GM21786 (cell line): Measurements from ENCODE around the gene ZDHHC11.
A peak's percentile ranks its signal among the peaks of the same experiment; 100 is the strongest.

Experiments used
- ATAC-seq: cut with Tn5 transposase; IDR thresholded peaks from one replicate; pipeline ENCODE4 v1.9.1; 2021; ENCODE audit not compliant: unreplicated experiment

ZDHHC11 gene, protein sequence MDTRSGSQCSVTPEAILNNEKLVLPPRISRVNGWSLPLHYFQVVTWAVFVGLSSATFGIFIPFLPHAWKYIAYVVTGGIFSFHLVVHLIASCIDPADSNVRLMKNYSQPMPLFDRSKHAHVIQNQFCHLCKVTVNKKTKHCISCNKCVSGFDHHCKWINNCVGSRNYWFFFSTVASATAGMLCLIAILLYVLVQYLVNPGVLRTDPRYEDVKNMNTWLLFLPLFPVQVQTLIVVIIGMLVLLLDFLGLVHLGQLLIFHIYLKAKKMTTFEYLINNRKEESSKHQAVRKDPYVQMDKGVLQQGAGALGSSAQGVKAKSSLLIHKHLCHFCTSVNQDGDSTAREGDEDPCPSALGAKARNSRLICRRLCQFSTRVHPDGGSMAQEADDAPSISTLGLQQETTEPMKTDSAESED

DNA sequence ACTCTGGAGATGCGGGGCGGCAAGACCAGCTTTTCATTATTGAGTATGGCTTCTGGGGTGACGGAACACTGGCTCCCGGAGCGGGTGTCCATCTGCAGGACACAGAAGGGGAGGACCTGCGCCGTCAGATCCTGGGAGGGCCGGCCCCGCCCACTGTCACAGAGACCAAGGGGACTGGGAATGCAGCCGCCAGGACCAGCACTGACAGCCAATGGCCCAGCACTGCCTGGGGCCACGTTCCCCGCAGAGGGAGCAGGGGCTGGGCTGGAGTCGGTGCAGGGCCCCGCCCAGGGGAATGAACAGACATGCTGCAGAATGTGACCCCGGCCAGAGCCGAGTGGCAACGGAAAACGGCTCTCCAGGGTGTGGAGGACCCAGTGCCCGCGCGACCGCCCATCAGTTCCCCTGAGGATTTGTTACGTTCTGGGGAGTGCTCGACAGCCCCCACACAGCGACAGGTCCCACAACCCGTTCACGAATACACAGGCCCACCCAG is at the start of gene ZDHHC11:
TSS of gene ZDHHC11 (minus strand) at position 476 of the 496 bp plus-strand sequence. CDS start at position 92, 384 bp downstream.
- no peak for ATAC-seq

DNA sequence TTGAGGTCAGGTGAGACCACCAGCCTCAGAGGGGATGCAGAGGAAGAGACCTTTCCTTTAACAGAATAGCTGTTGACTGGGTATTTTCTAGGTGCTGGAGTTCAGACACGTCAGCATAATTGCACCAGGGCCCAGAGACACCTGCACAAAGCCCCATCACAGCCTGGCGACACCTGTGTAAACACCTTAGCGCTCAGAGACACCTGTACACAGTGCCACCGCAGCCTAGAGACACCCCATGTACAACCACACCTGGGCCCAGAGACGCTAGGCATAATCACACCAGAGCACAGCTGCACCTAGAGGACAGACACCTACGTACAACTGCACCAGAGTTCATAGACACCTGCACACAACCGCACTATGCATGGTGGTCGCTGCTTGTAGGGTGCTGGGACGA is 42.9 kb upstream of the ZDHHC11 start:
- ATAC-seq, result no peak

DNA sequence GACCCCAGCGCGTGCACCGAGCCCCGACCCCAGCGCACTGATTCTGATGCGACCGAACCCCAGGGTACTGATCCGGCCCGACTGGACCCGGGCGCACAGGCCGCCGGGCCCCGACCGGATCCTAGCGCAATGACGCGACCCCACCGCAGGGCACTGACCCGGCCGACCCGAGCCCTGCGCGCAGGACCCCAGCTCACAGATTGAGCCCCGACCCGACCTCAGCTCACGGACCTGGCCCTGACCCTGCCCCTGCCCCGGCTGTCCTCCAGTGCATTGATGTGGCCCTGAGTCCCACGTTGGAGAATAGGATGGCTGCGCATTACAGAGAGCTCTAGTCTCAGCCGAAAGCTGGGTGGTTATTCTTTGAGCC is 42.3 kb upstream of the ZDHHC11 start:
- ATAC-seq, result no peak

DNA sequence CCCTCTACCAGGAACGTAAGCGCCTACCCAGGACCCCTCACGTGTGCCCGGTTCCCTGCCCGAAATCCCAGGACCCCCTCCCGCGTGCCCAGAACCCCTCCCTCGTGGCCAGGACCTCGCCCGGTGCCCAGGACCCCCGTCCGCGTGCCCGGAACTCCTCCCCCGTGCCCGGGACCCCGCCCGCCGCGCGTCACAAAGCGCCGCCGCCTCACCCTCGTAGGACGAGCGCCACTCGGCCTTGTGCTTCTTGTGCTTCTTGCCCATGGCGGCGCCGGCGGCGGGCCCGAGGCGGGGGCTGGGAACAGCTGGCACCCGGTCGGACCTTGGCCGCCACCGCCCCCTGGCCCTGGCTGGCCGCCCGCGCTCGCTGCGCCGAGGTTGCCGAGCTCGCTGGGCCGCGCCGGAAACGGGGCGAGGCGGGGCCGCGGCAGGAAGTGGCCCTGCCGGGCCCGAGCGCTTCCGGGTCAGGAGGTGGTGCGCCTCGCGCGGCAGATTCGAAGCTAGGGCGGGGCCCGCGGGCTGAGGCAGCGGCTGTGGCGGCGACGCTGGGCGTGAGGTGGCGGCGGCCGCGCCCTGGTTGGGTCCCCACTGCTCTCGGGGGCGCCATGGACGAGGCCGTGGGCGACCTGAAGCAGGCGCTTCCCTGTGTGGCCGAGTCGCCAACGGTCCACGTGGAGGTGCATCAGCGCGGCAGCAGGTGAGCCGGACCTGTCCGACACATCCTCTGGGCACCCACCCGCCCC is 41.8 kb upstream of the ZDHHC11 start, which contains the start of the genes BRD9 and TRIP13:
TSS of gene BRD9 (minus strand) at position 408 of the 743 bp plus-strand sequence. CDS start at position 264, 144 bp downstream.
TSS of gene TRIP13 (plus strand) at position 491 of the 743 bp plus-strand sequence. CDS start at position 606, 115 bp downstream.
- ATAC-seq, result peak; percentile 97

DNA sequence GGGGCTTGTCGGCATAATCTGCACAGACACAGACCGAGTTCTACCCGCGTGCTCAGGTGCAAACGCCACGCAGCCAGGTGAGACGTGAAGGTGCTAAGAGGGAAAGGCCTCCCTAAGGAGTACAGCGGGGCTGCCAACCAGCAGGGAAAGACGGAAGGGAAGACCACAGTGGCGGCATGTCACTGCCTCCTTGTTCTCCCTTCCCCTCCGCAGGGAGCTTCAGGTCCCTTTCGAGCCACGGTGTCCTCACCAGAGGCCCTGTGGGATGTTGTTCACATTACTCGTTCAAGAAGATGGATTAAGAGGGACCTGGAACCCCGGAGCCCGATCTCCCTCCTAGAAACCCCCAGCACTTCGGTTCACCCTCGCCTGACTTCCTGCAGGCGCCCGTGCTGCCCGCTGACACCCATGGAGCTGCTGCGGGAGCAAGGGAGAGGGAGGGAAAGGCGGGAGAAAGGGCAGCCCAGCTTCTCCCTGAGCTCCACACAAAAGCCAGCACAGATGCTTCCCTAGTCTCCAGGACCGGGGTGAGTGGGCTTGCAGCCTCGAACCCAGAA is 41.1 kb upstream of the ZDHHC11 start:
- no peak for ATAC-seq

DNA sequence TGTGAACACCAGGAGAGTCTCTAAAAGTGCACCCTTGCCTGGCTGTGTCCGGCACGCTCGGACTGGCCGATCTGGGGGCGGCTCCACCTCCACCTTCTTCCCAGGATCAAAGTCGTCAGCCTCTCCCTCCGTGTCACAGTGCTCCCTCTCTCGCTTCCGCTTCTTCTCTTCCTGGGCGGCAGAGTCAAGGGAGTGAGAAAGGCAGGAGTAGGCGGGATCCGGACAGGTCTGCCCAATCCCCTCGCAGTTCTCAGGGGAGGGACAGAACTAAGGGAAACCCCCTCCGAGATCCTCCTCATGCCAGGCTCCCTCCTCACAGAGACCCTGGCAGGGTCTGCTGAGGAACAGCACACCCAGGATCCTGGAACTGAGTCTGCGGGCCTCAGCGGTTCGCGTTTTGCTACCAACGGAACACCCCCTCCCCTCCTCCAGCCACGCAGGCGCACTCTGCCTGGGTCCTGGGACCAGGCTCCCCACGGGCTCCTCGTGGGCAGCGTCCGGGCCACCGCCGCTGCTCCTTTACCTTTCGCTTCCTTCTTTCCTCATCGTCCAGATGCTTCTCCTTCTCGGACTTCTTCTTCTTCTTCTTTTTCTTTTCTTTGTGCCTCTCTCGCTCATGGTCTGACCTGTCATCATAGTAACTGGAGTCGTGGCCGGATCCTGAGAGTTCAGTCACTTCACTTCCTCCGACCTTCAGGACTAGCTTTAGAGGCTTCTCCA is 40.5 kb upstream of the ZDHHC11 start:
- ATAC-seq, result no peak

DNA sequence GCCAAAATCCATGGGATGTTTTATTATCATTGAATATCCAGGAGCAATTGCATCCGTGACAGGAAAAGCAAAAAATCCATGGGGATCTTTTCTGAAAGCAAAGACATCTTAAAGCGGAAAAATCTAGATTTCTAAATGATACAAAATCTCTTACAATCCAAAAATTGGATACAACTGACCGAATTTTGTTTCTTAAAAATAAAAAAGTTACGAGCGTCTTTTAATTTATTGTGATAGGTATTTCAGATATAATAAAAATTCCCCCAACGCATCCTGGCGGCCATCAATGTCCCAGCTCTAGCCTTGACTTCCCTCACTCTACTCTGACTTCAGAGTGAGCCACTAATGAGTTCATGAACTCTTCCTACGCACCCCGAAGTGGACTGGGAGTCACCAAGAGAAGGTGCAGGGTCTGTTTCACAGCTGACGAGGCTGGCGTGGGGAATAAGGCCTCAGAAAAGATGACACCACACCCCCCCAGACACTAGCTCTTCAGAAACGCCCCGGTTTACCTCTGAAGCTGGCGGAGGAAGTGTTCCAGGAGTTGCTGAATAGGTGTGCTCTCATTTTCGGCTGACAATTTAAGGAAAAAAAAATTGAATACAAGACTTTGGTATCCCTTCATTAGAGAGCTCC is 38.4 kb upstream of the ZDHHC11 start:
- ATAC-seq, result no peak

DNA sequence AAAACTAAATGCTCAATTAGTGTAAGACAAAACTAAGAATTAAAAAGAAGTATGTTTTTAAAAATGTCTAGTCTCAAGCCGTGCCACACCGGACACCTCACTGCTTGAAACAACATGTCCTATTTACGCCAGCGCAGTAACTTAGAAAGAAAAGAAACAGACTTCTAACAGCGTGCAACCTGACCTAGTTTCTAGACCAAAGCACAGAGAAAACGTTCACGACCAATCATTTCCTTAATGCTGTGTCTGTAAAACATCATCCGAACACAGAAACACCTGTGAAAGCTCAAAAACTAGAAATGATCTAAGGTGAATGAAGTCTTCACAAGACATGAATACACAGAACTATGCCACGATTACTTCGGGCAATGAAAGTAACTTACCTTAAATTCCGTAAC is 37.9 kb upstream of the ZDHHC11 start:
- no peak for ATAC-seq

DNA sequence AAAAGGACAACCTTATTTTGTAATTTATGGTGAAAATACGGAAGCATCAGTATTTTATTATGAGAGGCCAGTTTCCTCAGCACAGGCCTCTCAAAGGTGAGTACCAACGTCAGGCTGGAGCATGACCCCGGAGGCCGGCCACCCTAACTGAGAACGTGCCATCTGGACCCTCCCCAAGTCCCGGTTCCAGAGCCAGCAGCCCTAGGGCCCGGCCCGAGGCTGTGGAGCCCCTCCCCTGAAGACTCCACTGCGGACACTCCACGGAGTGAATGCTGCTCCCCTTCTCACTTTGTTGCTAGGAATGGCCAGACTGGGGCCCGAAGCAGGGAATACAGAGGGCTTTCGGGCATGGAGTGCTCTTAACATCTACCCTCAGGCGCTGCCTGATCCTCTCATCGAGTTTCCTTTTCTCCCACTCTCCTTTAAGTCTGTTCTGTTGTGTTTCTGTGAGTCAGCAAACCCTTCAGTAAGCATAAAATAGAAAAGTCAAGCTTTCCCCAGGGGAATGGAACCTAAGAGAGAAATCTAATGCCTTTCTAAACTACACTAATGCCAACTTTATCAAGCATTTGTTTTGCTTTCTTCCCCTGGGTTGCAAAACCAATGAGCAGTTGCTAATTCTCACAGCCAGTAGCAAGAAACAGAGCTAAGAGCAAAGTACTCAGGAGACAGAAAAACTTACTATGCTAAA is 37.3 kb upstream of the ZDHHC11 start:
- ATAC-seq, result no peak

DNA sequence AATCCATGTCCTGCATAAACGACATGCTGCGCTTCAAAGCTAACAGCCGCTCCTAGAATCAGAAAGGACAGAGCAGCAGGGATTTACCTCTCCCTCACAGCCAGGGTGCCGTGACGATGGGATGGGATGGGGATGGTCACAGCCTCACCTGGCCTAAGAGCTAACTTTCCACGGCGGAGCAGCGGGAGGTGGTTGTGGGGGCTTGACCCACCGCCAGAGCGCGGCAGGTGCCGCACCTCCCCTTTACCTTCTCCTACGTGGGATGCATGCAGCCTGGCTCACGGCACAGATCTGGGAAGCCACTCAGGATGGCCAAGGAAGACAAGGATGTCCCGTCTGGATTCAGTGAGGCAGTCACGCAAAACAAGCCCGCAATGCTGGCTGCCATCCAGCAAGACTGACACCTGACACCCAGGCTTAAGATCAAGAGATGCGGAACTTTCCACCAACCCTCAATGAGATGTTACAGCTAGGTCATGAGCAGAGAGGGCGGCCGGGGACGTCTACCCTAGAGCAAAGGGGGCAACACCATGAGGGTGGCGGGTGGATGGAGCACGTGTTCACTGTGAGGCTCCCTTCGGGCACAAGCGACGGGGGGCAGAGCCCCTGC is 36.0 kb upstream of the ZDHHC11 start:
- ATAC-seq, result no peak

DNA sequence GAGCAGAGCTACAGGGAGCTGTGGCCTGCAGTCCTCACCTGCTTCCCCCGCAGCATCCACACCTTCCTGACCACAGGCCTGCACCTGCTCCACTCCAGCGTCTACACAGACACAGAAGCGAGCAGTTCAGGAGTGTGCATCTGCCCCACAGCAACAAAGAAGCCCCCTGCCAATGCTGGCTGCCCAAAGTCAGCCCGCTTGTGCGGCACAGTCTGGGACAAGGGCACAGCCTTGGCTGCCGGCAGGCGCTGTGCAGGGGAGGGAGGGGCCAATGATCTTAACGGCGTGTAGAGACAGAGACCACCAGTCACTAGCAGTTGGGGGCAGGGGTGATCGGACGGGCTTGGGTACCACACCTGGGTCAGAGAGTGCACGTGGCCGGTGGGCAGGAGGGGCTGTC is 35.2 kb upstream of the ZDHHC11 start:
- ATAC-seq, result no peak

DNA sequence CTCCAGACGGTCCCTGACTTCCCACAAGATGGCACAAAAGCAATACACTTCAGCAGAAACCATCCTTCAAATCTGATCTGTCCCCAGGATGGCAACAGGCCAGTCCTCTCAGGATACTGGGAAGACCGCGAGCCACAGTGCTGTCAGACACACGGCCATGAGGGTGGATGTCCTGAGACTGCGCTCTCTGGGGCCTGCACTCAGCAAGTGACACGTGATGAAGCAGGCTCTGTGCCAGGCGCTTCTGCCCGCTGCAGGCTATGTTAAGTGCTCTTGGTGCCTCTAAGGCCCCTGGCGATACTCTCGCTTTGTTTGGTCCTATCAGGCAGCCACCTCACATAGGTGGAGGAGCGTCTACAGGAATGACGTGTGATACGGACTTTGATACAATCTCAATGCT is 34.7 kb upstream of the ZDHHC11 start:
- no peak for ATAC-seq

DNA sequence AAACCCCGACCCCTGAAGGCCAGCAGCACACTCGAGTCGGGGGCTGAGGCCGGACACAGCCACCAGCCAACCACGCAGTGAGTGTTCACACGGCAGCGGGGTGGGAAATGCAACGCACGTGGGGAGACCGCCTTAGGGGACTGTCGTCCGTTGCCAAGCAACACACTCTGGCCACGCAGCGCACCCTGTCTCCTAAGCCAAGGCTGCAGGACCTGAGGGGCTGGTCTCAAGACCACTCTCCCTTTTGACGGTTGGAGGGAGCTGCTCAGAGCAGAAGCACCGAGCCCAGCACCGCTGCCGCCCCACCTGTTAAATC is 34.3 kb upstream of the ZDHHC11 start:
- ATAC-seq, result no peak

DNA sequence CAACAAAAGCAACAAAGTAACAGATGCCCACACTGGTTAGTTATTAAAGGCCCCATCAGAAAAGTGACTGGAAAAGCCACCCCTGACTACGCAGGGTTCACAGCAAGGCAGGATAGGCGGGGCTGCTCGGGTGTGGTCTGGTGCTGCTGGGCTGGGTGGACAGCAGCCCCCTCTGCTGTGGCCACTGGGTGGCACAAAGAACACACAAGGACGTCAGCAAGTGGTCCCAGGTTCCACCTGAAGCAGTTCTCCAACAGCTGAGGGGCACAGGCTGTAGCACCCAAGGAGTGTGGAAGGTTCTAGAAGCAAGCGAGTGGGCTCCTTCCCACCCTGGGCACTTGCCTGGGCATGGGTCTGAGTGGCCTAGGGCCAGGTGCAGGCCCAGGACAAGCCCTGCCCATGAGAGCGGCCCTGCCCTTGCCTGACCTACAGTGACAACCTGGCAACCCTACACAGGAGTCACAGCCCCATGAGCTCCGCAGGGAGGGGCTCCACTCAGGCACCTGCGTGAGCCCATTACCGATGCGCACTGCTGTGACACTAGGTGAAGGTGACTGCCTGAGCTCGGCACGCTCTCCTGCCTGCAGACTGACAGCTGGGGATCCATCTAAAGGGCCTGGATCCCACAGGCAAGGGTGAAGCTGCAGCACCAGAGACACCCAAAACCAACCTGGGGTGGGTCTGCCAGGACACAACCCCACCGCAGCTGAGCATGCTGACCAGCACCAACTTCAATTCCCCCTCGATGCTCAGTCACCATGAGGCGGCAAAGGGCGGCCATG is 33.8 kb upstream of the ZDHHC11 start:
- no peak for ATAC-seq

DNA sequence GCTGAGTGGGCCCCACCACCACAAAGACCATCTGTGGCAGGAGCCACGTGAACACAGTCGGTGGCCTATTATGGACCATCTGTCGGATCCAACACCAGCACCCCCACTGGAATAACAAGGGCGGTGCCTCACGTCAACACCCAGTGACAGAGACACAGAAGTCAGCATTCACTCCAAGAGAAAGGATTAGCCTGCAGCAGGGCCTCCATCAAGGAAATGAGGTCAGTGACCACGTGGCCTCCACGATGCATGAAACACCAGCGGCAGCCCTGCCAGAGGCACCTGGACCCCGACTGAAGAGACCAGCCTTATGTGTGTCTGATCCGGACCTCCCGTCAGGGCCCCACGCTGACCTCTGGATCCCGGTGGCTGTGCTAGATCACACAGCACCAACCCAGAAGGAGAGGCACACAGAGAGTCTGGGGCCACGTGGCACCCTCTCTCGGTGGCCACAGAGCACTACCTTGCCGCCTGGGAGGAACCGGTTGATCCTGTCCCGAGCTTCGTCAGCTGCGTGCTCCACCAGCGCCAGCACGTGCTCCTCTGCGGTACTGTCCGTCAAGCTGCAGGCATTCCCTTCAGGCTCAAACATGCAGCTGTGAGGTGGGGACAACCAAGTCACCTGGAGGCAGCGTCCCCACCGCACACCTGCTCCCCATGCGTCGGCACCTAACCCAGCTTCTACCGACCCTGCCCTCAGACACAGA is 32.8 kb upstream of the ZDHHC11 start:
- ATAC-seq, result no peak

DNA sequence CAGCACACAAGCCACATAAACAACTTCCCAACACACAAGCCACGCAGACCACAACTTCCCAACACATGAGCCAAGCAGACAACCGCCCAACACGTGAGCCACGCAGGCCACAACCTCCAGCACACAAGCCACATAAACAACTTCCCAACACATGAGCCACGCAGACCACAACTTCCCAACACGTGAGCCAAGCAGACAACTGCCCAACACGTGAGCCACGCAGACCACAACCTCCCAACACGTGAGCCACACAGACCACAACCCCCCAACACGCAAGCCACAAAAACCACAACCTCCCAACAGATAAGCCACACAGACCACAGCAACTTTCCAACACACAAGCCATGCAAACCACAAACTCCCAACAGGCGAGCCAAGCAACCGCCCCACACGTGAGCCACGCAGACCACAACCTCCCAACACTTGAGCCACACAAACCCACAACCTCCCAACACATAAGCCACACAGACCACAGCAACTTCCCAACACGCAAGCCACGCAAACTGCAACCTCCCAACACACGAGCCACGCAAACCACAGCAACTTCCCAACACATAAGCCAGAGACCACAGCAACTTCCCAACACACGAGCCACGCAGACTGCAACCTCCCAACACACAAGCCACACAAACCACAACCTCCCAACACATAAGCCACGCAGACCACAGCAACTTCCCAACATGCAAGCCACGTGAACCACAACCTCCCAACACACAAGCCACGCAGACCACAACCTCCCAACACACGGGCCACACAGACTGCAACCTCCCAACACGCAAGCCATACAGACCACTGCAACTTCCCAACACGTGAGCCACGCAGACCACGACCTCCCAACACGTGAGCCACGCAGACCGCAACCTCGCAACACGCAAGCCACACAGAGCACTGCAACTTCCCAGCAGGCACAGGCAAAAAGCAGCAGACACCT is 31.7 kb upstream of the ZDHHC11 start:
- no peak for ATAC-seq

DNA sequence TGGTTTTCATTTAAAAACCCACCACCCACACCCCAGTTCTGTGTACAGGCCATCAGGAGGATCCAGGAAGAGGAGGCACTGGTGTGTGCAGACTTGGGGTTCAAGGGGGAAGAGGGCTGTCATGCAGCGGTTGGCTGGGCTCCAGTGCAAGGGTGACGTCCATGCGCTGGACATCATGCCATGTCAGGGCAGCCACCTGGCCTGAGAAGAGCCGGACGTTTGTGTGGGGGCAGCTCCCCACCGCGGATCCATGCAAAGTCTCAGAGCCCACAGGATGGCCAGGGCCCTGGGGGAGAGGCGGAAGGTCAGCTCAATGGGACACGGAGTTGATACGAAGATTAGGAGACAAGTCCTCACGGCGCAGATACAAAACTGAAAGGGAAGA is 30.8 kb upstream of the ZDHHC11 start:
- no peak for ATAC-seq
